Suprapubic skin (tissue), 3 donors: ENCODE measurements around the gene SGO1.

Experiments
- POLR2A ChIP-seq, 2 donors: fragments of 450-650 bp; IDR thresholded peaks; one replicate each; pipeline ENCODE4 v1.6.1; 2017; ENCODE audit warnings: antibody characterized with exemption in 2 of 2, mild to moderate bottlenecking in 2 of 2, moderate library complexity in 2 of 2
- TF ChIP-seq, protein P1 (sequence below), 2 donors: fragments of 200-600 bp in 1 of 2; fragments of 450-650 bp in 1 of 2; sonication (generic) in 1 of 2; IDR thresholded peaks; one replicate each; pipeline ENCODE4 v1.5.1; 2016 to 2019; ENCODE audit warnings: antibody characterized with exemption in 2 of 2, mild to moderate bottlenecking in 1 of 2, moderate library complexity in 1 of 2

DNA sequence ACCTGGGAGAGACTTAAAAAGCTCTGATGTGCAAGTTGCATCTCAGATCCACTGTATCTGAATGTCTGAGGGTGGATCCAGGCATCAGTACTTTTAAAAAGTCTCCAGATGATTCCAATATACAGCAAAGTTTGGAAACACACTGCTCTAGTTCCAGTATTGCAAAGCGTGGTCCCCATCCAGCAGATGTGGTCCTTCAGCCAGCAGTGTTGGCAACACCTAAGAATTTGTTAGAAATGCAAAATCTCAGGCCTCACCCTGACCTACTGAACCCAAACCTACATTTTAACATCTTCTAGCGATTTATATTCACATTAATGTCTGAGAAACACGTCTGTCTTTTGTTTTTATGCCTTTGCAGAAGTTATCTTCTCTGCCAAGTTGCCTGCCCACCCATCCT, 32.2 kb upstream of the SGO1 start:
- TF ChIP-seq, protein P1, sequence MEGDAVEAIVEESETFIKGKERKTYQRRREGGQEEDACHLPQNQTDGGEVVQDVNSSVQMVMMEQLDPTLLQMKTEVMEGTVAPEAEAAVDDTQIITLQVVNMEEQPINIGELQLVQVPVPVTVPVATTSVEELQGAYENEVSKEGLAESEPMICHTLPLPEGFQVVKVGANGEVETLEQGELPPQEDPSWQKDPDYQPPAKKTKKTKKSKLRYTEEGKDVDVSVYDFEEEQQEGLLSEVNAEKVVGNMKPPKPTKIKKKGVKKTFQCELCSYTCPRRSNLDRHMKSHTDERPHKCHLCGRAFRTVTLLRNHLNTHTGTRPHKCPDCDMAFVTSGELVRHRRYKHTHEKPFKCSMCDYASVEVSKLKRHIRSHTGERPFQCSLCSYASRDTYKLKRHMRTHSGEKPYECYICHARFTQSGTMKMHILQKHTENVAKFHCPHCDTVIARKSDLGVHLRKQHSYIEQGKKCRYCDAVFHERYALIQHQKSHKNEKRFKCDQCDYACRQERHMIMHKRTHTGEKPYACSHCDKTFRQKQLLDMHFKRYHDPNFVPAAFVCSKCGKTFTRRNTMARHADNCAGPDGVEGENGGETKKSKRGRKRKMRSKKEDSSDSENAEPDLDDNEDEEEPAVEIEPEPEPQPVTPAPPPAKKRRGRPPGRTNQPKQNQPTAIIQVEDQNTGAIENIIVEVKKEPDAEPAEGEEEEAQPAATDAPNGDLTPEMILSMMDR (IDR thresholded peaks at IDR 0.05), result no peak
- TF ChIP-seq POLR2A (IDR thresholded peaks at IDR 0.05), result no peak
